ENCODE data around the gene RYR2.
A peak's percentile ranks its signal among the peaks of the same experiment; 100 is the strongest.

RYR2 gene

DNA sequence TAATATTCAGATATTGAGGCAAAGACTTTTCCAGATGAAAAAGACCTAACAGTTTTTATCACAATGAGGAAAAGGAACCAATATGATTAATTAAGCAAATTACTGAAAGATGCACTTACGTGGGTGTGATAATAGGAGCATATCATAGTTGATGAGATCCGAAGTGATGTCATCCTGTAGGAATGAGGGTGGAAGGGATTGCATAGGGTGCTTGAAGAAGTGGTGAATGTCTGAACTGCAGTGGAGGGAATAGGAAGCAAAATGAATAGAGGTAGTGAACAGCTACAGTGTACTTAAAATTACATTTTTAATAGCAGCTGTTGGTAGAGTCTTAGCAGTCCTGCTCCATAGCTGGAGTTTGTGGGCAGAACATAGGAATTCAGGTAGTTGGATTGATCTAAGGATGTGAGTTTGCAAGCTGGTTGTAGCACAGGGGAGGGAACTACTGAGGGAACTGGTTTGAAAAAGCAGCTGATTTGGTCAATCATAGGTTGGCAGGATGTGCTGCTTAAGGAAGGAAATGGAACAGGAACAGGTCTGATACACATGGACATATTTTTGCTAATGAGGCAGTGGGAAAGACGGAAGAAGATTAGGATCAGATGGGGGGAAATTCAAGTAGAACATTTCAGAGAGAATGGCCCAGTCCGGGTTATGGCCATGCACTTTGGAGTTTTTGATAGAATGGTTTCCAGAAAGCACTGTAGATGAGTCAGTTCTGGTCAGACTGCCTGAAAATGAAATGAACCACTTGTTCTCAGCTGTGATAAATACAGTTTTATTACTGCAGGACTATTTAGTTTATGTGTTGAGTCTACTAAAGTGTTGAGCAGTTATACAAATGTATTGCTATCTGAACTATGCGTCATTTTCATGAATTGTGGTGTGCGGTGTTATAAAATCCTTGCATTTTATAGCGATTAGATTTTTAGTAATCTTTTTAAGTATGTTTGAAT, 155.8 kb downstream of the RYR2 start:
- ChIA-PET CTCF (no interaction called here), POLR2A (ENCODE audit: low non-redundant PET) (no interaction called here)
- DNase-seq (ENCODE audit: low spot score) = peak; percentile 26
- H3K27ac ChIP-seq = no peak overlapping the region
- TF ChIP-seq, protein P1, sequence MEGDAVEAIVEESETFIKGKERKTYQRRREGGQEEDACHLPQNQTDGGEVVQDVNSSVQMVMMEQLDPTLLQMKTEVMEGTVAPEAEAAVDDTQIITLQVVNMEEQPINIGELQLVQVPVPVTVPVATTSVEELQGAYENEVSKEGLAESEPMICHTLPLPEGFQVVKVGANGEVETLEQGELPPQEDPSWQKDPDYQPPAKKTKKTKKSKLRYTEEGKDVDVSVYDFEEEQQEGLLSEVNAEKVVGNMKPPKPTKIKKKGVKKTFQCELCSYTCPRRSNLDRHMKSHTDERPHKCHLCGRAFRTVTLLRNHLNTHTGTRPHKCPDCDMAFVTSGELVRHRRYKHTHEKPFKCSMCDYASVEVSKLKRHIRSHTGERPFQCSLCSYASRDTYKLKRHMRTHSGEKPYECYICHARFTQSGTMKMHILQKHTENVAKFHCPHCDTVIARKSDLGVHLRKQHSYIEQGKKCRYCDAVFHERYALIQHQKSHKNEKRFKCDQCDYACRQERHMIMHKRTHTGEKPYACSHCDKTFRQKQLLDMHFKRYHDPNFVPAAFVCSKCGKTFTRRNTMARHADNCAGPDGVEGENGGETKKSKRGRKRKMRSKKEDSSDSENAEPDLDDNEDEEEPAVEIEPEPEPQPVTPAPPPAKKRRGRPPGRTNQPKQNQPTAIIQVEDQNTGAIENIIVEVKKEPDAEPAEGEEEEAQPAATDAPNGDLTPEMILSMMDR (conservative IDR thresholded peaks at IDR 0.05; ENCODE audit: low read depth) = no peak

- H3K27ac ChIP-seq = no peak overlapping the region
- CTCF ChIA-PET = no interaction called here
- DNase-seq (ENCODE audit: low spot score) = no peak
- POLR2A ChIA-PET (ENCODE audit: low non-redundant PET) = no interaction called here
- TF ChIP-seq, protein P1 (conservative IDR thresholded peaks at IDR 0.05; ENCODE audit: low read depth) = no peak
Measured at GRCh38 chr1:237199026-237199425, 157.0 kb downstream of the RYR2 start.

- H3K27ac ChIP-seq = no peak overlapping the region
- ChIA-PET CTCF (no interaction called here), POLR2A (ENCODE audit: low non-redundant PET) (no interaction called here)
- TF ChIP-seq, protein P1 (conservative IDR thresholded peaks at IDR 0.05; ENCODE audit: low read depth) = no peak
- no peak for DNase-seq (ENCODE audit: low spot score)
Measured at GRCh38 chr1:237201155-237201554, 159.2 kb downstream of the RYR2 start.

GRCh38 chr1:237204841-237205240, 162.9 kb downstream of the RYR2 start:
- CTCF ChIA-PET = no interaction called here
- POLR2A ChIA-PET (ENCODE audit: low non-redundant PET) = no interaction called here
- TF ChIP-seq, protein P1 (conservative IDR thresholded peaks at IDR 0.05; ENCODE audit: low read depth) = no peak
- DNase-seq (ENCODE audit: low spot score) = no peak
- no peak overlapping the region for H3K27ac ChIP-seq

GRCh38 chr1:237205400-237206064, 163.5 kb downstream of the RYR2 start:
- H3K27ac ChIP-seq = no peak overlapping the region
- no peak for DNase-seq (ENCODE audit: low spot score)
- CTCF ChIA-PET = no interaction called here
- TF ChIP-seq, protein P1 (conservative IDR thresholded peaks at IDR 0.05; ENCODE audit: low read depth) = no peak
- POLR2A ChIA-PET (ENCODE audit: low non-redundant PET) = no interaction called here

GRCh38 chr1:237206065-237206414, 164.1 kb downstream of the RYR2 start:
- TF ChIP-seq, protein P1 (conservative IDR thresholded peaks at IDR 0.05; ENCODE audit: low read depth) = no peak
- no peak overlapping the region for H3K27ac ChIP-seq
- DNase-seq (ENCODE audit: low spot score) = no peak
- ChIA-PET POLR2A (ENCODE audit: low non-redundant PET) (no interaction called here), CTCF (no interaction called here)
